ENCODE data around the gene MRPL3. TPM values are rescaled to one million over a fixed set of nuclear protein-coding genes. Genes with fewer than 3 reads are reported as not detected.

MRPL3 gene
- total RNA-seq, 1 experiment from 2014 or later = 142 TPM

DNA sequence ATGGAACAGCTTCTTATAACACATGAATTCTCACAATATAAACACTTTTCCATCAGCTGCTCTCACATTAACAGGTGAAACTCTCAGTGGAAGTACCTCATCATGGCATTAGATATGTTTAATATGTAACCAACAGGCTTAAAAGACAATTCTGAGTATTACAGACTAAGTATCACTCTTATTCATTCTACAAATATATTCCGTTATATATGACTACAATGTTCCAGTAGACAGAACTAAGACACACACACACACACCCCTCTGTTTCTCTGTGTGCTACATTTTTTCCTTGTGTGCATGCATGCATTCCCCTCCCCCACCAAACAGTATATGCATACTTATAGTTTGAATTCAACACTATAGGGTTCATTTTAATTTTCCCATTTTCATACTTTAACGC, 32.4 kb downstream of the MRPL3 start:
- Histone ChIP-seq H3K36me3 (ENCODE audit: control insufficient read depth in 1 of 2, insufficient read depth in 2 of 2, low read length in 2 of 2) (peaks cover 29 to 33% of the 10 kb centered on the region in 2 experiments), H3K9me3 (ENCODE audit: control insufficient read depth in 1 of 2, insufficient read depth in 1 of 2, low read depth in 1 of 2, low read length in 2 of 2) (no peaks in the 10 kb centered on the region), H3K4me1 (ENCODE audit: control insufficient read depth in 1 of 2, insufficient read depth in 2 of 2, low read length in 2 of 2) (no peaks in the 10 kb centered on the region), H3K27ac (ENCODE audit: low read depth, low read length) (no peak overlapping the region), H2AFZ (ENCODE audit: low read depth, low read length, poor library complexity, severe bottlenecking) (no peak overlapping the region), H3K9ac (ENCODE audit: low read length) (no peak overlapping the region), H3K4me2 (ENCODE audit: low read length) (no peak overlapping the region), H3K4me3 (replicated peaks in 1 of 2; ENCODE audit: low read depth in 1 of 2, low read length in 2 of 2) (no peak overlapping the region), H4K20me1 (ENCODE audit: insufficient read depth) (peaks cover 11% of the 10 kb centered on the region; the same call in 1 of the 2 replicates), H3K9me2 (ENCODE audit: insufficient read depth) (no peaks in the 10 kb centered on the region), H3K27me3 (ENCODE audit: insufficient read depth, low read length) (no peaks in the 10 kb centered on the region), H3K79me2 (ENCODE audit: insufficient read depth, low read length) (peaks cover 70% of the 10 kb centered on the region)
- POLR2A ChIA-PET = no interaction called here
- intact Hi-C loops (cut with micrococcal nuclease) = no loop called here
- RAD21 ChIA-PET (ENCODE audit: low non-redundant PET in 1 of 2, low total read pairs in 2 of 2, uncharacterized antibody in 2 of 2, unreplicated experiment in 2 of 2) = no interaction called here
- CTCF ChIA-PET = no interaction called here
- TF ChIP-seq YY1 (IDR thresholded peaks at IDR 0.05; ENCODE audit: extremely low read depth, insufficient replicate concordance, low read depth, low read length) (no peak), TCF7L2 (IDR thresholded peaks at IDR 0.05; ENCODE audit: borderline replicate concordance, extremely low read depth, insufficient read depth, insufficient read length) (no peak), RAD21 (IDR thresholded peaks at IDR 0.05; ENCODE audit: low read depth) (no peak)
- ATAC-seq (no peak), DNase-seq (ENCODE audit: low read depth, low spot score) (no peak)
- BruUV-seq (replicated peaks) = no TSS peak

DNA sequence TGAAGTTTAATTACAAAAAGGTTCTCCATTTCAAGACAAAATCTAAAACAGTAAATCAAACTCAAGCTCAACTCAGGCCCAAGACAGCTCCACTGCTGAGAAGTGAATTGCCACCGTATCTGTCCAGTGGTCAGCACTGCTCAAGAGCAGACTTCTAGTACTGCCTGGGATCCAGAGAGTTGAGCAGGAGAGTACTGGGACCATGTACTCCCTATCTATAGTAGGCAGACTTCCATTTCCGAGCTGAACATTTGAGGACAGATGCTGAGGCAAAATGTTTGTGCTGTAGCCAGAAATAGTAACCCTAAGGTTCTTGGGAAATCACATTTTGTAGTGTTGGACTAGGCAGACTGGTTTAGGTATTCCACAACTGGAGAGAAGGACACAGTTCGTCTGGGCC, 44.1 kb downstream of the MRPL3 start:
- no peaks in the 10 kb centered on the region for H4K20me1 ChIP-seq (ENCODE audit: insufficient read depth)
- intact Hi-C loops (cut with micrococcal nuclease) = no loop called here

More for the DNA sequence above, 44.1 kb downstream of the MRPL3 start:
- Histone ChIP-seq H3K36me3 (ENCODE audit: control insufficient read depth in 1 of 2, insufficient read depth in 2 of 2, low read length in 2 of 2) (peaks cover 7 to 18% of the 10 kb centered on the region in 2 experiments; a peak in 2 of 4 replicates), H3K9ac (ENCODE audit: low read length) (no peak overlapping the region), H3K27me3 (ENCODE audit: insufficient read depth, low read length) (no peaks in the 10 kb centered on the region), H3K79me2 (ENCODE audit: insufficient read depth, low read length) (no peaks in the 10 kb centered on the region), H3K9me3 (ENCODE audit: control insufficient read depth in 1 of 2, insufficient read depth in 1 of 2, low read depth in 1 of 2, low read length in 2 of 2) (no peaks in the 10 kb centered on the region), H3K27ac (ENCODE audit: low read depth, low read length) (no peak overlapping the region), H3K9me2 (ENCODE audit: insufficient read depth) (no peaks in the 10 kb centered on the region), H3K4me3 (replicated peaks in 1 of 2; ENCODE audit: low read depth in 1 of 2, low read length in 2 of 2) (no peak overlapping the region), H2AFZ (ENCODE audit: low read depth, low read length, poor library complexity, severe bottlenecking) (no peak overlapping the region), H3K4me2 (ENCODE audit: low read length) (no peak overlapping the region), H3K4me1 (ENCODE audit: control insufficient read depth in 1 of 2, insufficient read depth in 2 of 2, low read length in 2 of 2) (no peaks in the 10 kb centered on the region)
- ChIA-PET RAD21 (ENCODE audit: low non-redundant PET in 1 of 2, low total read pairs in 2 of 2, uncharacterized antibody in 2 of 2, unreplicated experiment in 2 of 2) (no interaction called here), CTCF (no interaction called here), POLR2A (no interaction called here)
- DNase-seq (ENCODE audit: low read depth, low spot score) (no peak), ATAC-seq (no peak)
- TF ChIP-seq ATF3 (IDR thresholded peaks at IDR 0.05) = no peak
- BruUV-seq (replicated peaks) = no TSS peak

Measured in HCT116 (cell line).